ENCODE results near the gene FUZ.

Gene FUZ

DNA sequence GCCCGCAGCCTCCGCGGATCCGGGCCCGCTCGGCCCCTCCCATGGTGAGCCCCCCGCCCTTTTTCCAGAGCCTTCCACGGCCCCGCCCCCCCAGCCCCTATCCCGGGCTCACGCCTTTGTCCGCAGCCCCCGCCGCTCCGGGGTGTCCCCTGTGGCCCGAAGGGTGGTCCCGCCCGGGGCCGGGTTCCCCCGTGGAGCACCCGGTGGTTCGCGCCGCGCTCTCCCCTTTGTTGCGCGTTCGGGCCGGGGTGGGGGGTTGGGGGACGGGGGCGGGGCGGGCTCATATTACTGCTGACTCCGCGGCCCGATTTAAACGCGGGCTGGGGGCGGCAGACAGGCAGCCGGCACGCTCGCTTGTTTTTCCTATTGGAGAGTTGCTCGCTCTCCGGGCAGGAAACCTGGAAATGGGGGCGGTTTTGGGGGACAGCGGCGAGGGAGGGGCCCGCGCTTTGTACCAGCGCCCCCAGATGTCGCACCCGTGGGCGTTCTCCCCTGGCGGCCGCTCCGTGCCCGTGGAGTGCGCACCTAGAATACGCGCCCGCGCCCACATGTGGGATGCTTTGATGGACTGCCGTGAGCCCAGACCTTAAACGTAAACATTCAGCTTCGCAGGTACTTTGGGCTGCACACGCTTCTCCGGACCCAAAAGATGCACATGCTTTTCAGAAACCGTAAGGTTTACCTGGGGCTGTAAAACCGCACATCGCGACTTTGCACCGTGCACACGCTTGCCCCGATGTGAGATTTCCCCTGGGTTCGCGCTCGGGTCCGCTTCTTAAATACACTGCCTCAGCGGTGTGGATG, 38.6 kb upstream of the FUZ start:
- DNase-seq: peak; percentile 41 to 50 (median 43)

DNA sequence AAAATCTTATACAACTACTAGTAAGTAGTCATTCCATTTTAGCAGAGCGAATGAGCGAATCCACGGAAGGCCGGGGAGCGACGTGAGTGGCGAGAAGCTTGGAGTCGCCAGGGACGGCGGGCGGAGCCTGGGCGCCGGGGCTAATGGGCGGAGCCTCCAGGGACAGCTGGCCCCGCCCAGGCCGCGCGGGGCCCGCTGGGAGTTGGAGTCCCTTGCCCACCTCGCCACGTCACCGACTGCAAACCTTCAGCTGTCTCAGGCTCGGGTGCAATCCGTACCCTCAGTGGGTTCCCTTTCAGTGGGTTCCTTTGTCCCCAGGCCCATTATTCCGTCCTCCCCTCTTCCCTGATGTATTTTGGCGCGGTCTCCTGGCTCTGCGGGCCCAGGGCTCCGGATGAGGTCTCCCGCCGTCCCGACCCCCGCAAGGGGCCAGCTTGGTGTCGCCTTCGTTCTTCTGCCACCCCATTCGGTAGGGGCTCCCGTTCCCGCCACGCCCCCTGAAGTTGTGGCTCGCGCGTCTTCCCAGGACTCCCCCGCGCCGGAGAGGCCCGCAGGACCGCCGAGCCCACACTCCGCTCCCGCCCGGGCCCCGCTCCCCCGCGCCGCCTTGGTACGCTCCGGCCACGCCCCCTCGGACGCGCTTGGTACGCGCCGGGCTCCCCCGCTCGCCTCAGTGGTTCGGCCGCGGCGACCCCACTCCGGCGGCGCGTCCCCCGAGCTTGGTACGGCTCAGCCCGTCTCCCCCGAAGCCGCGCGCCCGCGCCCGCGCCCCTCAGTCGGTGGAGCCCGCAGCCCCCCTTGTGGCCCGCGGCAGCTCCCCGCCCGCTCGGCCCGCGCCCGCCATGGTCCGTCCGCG, 37.6 kb upstream of the FUZ start, which contains the start of gene PTOV1:
TSS of gene PTOV1 (plus strand) at position 673 of the 856 bp plus-strand sequence.
- DNase-seq: peak; percentile 92 to 97 (median 94)

GRCh38 chr19:49850221-49850486, 37.1 kb upstream of the FUZ start:
- no peak for DNase-seq

DNA sequence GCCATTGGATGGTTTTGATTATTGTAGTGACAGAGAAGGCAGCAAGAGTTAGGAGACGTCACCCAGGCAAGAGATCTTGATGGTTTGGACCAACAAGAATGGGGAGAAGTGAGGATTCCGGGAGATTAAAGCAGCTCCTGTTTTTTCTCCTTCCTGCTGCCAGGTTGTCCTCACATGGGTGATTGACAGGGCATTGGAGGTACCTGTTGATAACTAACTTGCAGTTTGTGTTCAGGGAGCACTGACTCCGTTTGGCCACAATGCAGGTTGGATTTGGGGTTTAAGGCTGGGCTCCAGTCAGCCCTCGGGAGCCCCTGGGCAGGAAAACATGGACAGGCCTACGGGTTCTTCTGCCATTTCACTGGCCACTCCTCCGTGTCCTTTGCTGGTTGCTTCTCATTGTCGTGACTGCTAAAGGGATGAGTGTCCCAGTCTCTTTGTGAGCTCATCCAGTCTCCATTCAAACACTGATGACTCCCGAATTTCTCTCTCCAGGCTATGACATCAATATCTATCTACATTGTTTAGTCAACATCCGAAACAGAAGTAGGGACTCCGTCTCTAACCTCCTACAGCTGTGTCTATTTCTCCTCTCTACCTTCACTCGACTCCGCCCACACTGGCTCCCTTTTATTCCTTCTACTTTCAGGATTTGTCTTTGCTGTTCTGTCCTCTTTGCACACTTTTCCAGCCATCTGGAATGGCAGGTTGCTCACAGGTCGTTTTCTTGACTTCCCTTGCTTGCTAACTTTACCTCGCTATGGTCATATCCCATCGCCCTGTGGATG, 36.5 kb upstream of the FUZ start:
- no peak for DNase-seq

GRCh38 chr19:49848938-49849337, 35.8 kb upstream of the FUZ start:
- no peak for DNase-seq

GRCh38 chr19:49847731-49848696, 34.9 kb upstream of the FUZ start:
- DNase-seq: peak in 1 of 3 experiments; percentile 51

GRCh38 chr19:49846408-49846807, 33.3 kb upstream of the FUZ start:
- no peak for DNase-seq

DNA sequence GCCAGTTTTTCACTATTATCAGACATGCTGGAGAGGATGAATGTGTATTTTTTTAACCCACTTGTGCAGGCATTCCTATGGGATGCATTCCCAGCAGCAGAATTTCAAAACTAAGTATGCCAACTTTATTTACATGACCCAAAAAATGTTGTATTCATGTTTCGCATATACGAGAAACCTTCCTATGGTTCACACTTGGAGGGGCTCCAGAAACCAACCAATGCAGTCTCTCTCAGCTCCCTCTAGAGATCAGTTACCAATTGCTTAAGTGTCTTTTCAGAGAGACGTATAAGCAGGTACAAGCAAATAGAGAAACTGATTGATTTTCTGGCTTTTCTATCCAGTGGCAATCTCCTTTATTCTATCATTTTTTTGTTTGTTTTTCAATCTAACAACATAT, 32.3 kb upstream of the FUZ start:
- no peak for DNase-seq

DNA sequence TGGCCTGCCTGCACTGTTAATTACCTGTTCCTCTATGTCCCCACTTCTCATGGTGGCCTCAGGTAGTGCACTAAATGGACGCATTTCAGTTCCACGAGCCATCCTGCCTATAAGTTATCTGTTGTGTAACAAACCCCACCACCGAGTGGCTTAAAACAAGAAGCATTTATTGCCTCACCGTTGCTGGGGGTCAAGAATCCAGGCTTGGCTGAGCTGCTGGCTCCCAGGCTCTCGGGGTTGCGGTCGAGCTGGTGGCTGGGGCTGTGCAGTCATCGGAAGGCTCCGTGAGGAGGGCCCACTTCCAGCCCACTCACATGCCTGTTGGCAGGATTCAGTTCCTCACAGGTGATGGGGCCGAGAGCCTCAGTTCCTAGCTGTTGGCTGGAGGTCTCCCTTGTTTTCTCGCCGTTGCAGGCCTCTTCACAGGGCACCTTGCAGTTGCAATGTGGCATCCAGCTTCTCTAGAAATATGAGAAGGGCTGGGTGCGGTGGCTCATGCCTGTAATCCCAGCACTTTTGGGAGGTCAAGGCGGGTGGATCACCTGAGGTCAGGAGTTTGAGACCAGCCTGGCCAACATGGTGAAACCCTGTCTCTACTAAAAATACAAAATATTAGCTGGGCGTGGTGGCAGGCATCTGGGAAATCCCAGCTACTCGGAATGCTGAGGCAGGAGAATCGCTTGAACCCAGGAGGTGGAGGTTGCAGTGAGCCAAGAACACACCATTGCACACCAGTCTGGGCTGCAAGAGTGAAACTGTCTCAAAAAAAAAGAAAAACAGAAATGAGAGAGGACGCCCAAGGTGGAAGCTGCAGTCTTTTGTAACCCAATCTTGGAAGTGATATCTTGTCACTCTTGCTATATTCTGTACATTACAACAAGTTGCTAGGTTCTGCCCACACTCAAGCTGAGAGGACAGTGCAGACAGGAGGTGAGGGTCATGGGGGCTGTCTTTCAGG, 31.3 kb upstream of the FUZ start:
- no peak for DNase-seq

GRCh38 chr19:49843265-49843664, 30.2 kb upstream of the FUZ start:
- no peak for DNase-seq

DNA sequence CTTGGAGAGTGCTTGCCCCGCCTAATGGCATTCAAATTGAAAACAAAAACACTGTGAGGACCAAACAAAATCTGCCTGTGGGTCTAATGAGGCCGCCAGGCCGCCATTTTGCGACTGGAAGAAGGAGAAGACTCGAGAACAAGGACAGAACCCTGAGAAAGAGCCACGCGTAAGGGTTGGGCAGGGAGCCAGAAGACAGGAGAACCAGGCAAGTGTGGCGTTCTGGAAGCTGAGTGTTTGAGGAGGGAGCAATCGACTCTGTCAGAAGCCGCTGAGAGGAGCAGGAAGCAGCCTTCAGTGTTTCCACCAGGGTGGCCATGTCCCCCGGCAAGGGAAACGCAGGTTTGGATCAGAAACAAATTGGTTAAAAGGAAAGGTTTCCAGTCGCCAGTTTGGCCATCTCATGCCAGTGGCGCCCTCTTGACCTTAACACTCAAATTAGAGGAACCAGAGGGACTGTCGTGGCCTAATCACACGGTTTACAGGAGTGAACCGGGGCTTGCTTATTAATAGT, 27.7 kb upstream of the FUZ start:
- DNase-seq: no peak

GRCh38 chr19:49840321-49840720, 27.2 kb upstream of the FUZ start:
- no peak for DNase-seq

DNA sequence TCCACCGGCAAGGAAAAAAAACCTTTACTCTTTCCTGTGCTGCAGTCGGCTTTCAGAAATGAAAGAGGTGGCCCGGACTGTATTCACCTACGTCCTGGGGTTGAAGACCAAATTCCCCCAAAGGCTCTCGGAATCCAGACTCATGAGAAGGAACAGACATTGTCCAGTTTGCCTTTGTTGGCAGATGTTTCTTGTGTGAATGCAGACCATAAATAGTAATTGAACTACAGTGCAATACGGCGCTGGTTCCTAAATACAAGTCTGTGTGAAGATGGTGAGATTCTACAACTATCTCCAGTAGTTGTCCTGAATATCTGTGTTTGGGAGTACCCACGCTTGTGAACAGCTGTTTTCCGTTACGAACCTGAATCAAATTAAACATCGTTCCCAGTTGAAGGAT, 26.6 kb upstream of the FUZ start:
- no peak for DNase-seq

DNA sequence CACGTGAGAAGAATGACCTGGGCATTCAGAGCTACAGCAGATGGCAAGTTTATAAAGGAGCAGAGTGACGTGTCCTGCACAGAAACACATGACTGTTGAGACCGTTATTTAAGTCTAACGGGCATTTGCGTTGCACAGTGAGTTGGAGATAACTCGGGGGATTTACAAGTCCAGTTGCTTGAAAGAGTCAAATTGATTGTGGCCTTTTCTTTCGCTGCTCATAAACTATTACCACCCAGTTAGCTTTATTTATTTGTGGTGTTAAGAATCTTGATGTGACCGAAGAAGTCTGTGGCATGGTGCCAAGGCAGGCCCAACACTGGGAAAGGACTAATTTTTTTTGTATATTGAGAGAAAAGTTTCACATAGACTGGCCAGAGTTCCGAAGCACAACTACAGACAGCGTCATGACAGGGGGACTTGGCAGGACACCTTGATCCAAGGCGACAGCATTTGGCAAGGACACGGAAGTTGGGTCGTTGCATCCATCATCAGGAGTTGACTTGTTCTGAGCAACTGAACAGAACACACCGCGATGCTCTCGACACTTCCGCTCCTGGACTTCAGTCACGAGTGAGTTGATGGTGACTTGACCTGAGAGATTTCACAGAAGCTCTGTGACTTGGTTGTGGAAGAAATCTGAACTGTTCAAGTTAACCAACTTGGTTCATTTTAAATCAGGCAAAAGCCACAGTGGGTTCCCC, 25.9 kb upstream of the FUZ start:
- DNase-seq: no peak

GRCh38 chr19:49837425-49837824, 24.3 kb upstream of the FUZ start:
- no peak for DNase-seq

DNA sequence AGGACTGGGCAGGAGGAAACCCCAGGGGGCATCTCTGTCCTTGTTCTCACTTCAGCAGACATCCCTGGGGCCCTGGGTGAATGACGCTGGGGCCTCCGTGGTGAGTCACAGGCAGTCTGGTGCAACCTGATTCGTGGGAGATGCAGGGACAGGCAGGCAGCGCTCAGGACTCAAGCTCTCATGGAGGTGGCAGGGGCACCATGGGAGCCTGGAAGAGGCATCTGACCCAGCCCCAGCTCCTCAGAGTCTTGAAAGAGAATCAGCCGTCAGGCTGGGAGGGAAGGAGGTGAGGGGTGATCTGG, 23.9 kb upstream of the FUZ start:
- no peak for DNase-seq

GRCh38 chr19:49836176-49837008, 23.3 kb upstream of the FUZ start:
- no peak for DNase-seq

DNA sequence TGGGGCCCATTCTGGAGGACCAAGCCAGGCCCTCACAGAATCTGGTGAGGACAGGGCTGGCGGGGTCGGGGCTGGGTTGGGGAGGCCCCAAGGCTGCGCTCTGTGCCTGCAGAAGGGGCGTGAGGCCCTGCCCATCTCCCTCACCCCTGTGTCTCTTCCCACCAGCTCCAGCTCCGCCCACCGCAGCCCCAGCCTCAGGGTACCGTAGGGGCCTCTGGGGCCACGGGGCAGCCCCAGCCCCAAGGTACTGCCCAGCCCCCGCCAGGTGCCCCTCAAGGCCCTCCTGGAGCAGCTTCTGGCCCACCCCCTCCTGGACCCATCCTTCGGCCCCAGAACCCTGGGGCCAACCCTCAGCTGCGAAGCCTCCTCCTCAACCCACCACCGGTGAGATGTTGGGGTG, 22.5 kb upstream of the FUZ start:
- no peak for DNase-seq

- DNase-seq: no peak
Observed at GRCh38 chr19:49833599-49833998, 20.5 kb upstream of the FUZ start.
